ENCODE measurements around the gene NACAD.

NACAD gene

GRCh38 chr7:45107356-45107755 lies 18.6 kb upstream of the NACAD start:
- Histone ChIP-seq H3K4me3 (ENCODE audit: low read depth, low read length, poor library complexity, severe bottlenecking) (no peak overlapping the region), H3K9me2 (ENCODE audit: low read depth, low read length) (no peaks in the 10 kb centered on the region), H3K36me3 (ENCODE audit: insufficient read depth, low read length) (peaks cover 77% of the 10 kb centered on the region), H3K9me3 (ENCODE audit: low read length) (no peaks in the 10 kb centered on the region), H2AFZ (ENCODE audit: low read length) (no peak overlapping the region), H3K9ac (ENCODE audit: low read length) (no peak overlapping the region; the same call in 1 of the 2 replicates), H3F3A (ENCODE audit: insufficient read depth, low read length) (no peaks in the 10 kb centered on the region), H3K4me2 (ENCODE audit: low read length) (no peak overlapping the region; the same call in 1 of the 2 replicates), H3K27me3 (ENCODE audit: insufficient read depth, low read length) (no peaks in the 10 kb centered on the region), H3K4me1 (ENCODE audit: insufficient read depth, low read length, severe bottlenecking) (peaks cover 37% of the 10 kb centered on the region), H3K79me2 (ENCODE audit: insufficient read depth, low read length) (peaks cover 46% of the 10 kb centered on the region), H3K27ac (ENCODE audit: low read depth, low read length, poor library complexity, severe bottlenecking) (no peak overlapping the region), H4K20me1 (ENCODE audit: insufficient read depth, low read length) (no peaks in the 10 kb centered on the region; the same call in 1 of the 2 replicates)
- no peak for TF ChIP-seq EZH2 (IDR thresholded peaks at IDR 0.05; ENCODE audit: borderline replicate concordance, low read length)
- TF ChIP-seq CTCF (IDR thresholded peaks at IDR 0.05; ENCODE audit: low read length) = no peak

GRCh38 chr7:45106820-45107219 lies 18.1 kb upstream of the NACAD start:
- H3K27me3 ChIP-seq (ENCODE audit: insufficient read depth, low read length) = no peaks in the 10 kb centered on the region
- H3F3A ChIP-seq (ENCODE audit: insufficient read depth, low read length) = no peaks in the 10 kb centered on the region
- H3K9ac ChIP-seq (ENCODE audit: low read length) = no peak overlapping the region; the same call in 1 of the 2 replicates
- no peak overlapping the region for H3K4me2 ChIP-seq (ENCODE audit: low read length)
- peaks cover 46% of the 10 kb centered on the region for H3K79me2 ChIP-seq (ENCODE audit: insufficient read depth, low read length)
- no peak overlapping the region for H3K4me3 ChIP-seq (ENCODE audit: low read depth, low read length, poor library complexity, severe bottlenecking)
- peaks cover 33% of the 10 kb centered on the region for H3K4me1 ChIP-seq (ENCODE audit: insufficient read depth, low read length, severe bottlenecking)
- H2AFZ ChIP-seq (ENCODE audit: low read length) = no peak overlapping the region
- H3K27ac ChIP-seq (ENCODE audit: low read depth, low read length, poor library complexity, severe bottlenecking) = no peak overlapping the region
- H3K9me3 ChIP-seq (ENCODE audit: low read length) = no peaks in the 10 kb centered on the region
- no peaks in the 10 kb centered on the region for H3K9me2 ChIP-seq (ENCODE audit: low read depth, low read length)
- peaks cover 82% of the 10 kb centered on the region for H3K36me3 ChIP-seq (ENCODE audit: insufficient read depth, low read length)
- TF ChIP-seq CTCF (IDR thresholded peaks at IDR 0.05; ENCODE audit: low read length) (no peak), EZH2 (IDR thresholded peaks at IDR 0.05; ENCODE audit: borderline replicate concordance, low read length) (no peak)
- H4K20me1 ChIP-seq (ENCODE audit: insufficient read depth, low read length) = no peaks in the 10 kb centered on the region; the same call in 1 of the 2 replicates

GRCh38 chr7:45105588-45106188 lies 16.9 kb upstream of the NACAD start:
- no peak overlapping the region for H3K4me2 ChIP-seq (ENCODE audit: low read length)
- no peaks in the 10 kb centered on the region for H3K9me2 ChIP-seq (ENCODE audit: low read depth, low read length)
- no peak overlapping the region for H3K9ac ChIP-seq (ENCODE audit: low read length)
- peaks cover 39% of the 10 kb centered on the region for H3K79me2 ChIP-seq (ENCODE audit: insufficient read depth, low read length)
- H3K9me3 ChIP-seq (ENCODE audit: low read length) = no peaks in the 10 kb centered on the region
- H4K20me1 ChIP-seq (ENCODE audit: insufficient read depth, low read length) = no peaks in the 10 kb centered on the region; the same call in 1 of the 2 replicates
- H3K27ac ChIP-seq (ENCODE audit: low read depth, low read length, poor library complexity, severe bottlenecking) = no peak overlapping the region
- peaks cover 32% of the 10 kb centered on the region for H3K4me1 ChIP-seq (ENCODE audit: insufficient read depth, low read length, severe bottlenecking)
- H2AFZ ChIP-seq (ENCODE audit: low read length) = no peak overlapping the region
- TF ChIP-seq EZH2 (IDR thresholded peaks at IDR 0.05; ENCODE audit: borderline replicate concordance, low read length) (no peak), CTCF (IDR thresholded peaks at IDR 0.05; ENCODE audit: low read length) (no peak)
- peaks cover 93% of the 10 kb centered on the region for H3K36me3 ChIP-seq (ENCODE audit: insufficient read depth, low read length)
- no peaks in the 10 kb centered on the region for H3K27me3 ChIP-seq (ENCODE audit: insufficient read depth, low read length)
- no peak overlapping the region for H3K4me3 ChIP-seq (ENCODE audit: low read depth, low read length, poor library complexity, severe bottlenecking)
- H3F3A ChIP-seq (ENCODE audit: insufficient read depth, low read length) = no peaks in the 10 kb centered on the region

All from OCI-LY1 (cell line).